IMR-90 (cell line): ENCODE results near the gene CAGE1.

ENCODE experiments used
- BHLHE40 ChIP-seq: fragments of 150-350 bp; IDR thresholded peaks from 2 replicates; pipeline ENCODE4 v1.6.1; 2016; ENCODE audit warnings: mild to moderate bottlenecking, low read depth, low read length
- CTCF ChIP-seq: conservative IDR thresholded peaks from 2 replicates; pipeline ENCODE4 v1.5.1; 2012; ENCODE audit warnings: mild to moderate bottlenecking, low read depth, low read length, improper control_type of control experiment
- ELK1 ChIP-seq: fragments of 150-350 bp; IDR thresholded peaks from 2 replicates; pipeline ENCODE4 v1.6.1; 2016; ENCODE audit warnings: low read depth, mild to moderate bottlenecking, low read length, moderate library complexity, borderline replicate concordance
- FOS ChIP-seq: fragments of 150-350 bp; IDR thresholded peaks from 2 replicates; pipeline ENCODE4 v1.6.1; 2016; ENCODE audit warnings: low read depth, low read length
- MAFK ChIP-seq: IDR thresholded peaks from 2 replicates; pipeline ENCODE4 v1.6.1; 2012; ENCODE audit warnings: low read depth, low read length, improper control_type of control experiment
- MAZ ChIP-seq: IDR thresholded peaks from 2 replicates; pipeline ENCODE4 v1.6.1; 2012; ENCODE audit warnings: low read depth, mild to moderate bottlenecking, low read length, improper control_type of control experiment, moderate library complexity, borderline replicate concordance
- MXI1 ChIP-seq: IDR thresholded peaks from 2 replicates; pipeline ENCODE4 v1.6.1; 2012; ENCODE audit warnings: low read depth, mild to moderate bottlenecking, low read length, moderate library complexity, borderline replicate concordance
- POLR2A ChIP-seq: IDR thresholded peaks from 2 replicates; pipeline ENCODE4 v1.6.1; 2012; ENCODE audit warnings: mild to moderate bottlenecking, low read depth, low read length
- RAD21 ChIP-seq: IDR thresholded peaks from 2 replicates; pipeline ENCODE4 v1.6.1; 2012; ENCODE audit warnings: low read length, improper control_type of control experiment
- RCOR1 ChIP-seq: IDR thresholded peaks from 2 replicates; pipeline ENCODE4 v1.6.1; 2012; ENCODE audit warnings: mild to moderate bottlenecking, low read length, improper control_type of control experiment; ENCODE audit not compliant: insufficient replicate concordance
- RFX5 ChIP-seq: IDR thresholded peaks from 2 replicates; pipeline ENCODE4 v1.8.0; 2012; ENCODE audit warnings: low read depth, mild to moderate bottlenecking, low read length, moderate library complexity
- SMC3 ChIP-seq: fragments of 150-350 bp; IDR thresholded peaks from 2 replicates; pipeline ENCODE4 v1.6.1; 2016; ENCODE audit warnings: low read depth, mild to moderate bottlenecking, antibody characterized with exemption, low read length, moderate library complexity
- USF2 ChIP-seq: fragments of 150-350 bp; IDR thresholded peaks from 2 replicates; pipeline ENCODE4 v1.6.1; 2017; ENCODE audit warnings: mild to moderate bottlenecking, antibody characterized with exemption, low read length, low read depth

GRCh38 chr6:7282097-7282906, 107.2 kb downstream of the CAGE1 start:
- TF ChIP-seq CTCF (no peak), USF2 (no peak), POLR2A (no peak), RAD21 (no peak), SMC3 (no peak), RFX5 (no peak), FOS (no peak), MAZ (no peak), MXI1 (no peak), BHLHE40 (no peak), RCOR1 (no peak), ELK1 (no peak), MAFK (no peak)
